WERI-Rb-1 (cell line): ENCODE results near the gene CRYBG1.

Source experiments
- DNase-seq: peaks from one replicate; pipeline ENCODE4 v3.0.0-alpha.2; 2020
- H3K27ac ChIP-seq: fragments of 250-450 bp; sonication (Bioruptor Pico); 2 replicates; pipeline ENCODE4 v1.5.1; 2020; ENCODE audit warnings: mild to moderate bottlenecking, moderate library complexity
- H3K27me3 ChIP-seq: fragments of 250-450 bp; sonication (Bioruptor Pico); 2 replicates; pipeline ENCODE4 v1.5.1; 2021; ENCODE audit warnings: mild to moderate bottlenecking, low read depth, moderate library complexity; ENCODE audit not compliant: insufficient read depth, severe bottlenecking
- H3K36me3 ChIP-seq: fragments of 250-450 bp; sonication (Bioruptor Pico); 2 replicates; pipeline ENCODE4 v1.5.1; 2020; ENCODE audit warnings: mild to moderate bottlenecking, moderate library complexity
- H3K4me3 ChIP-seq: 2 replicates; pipeline ENCODE4 v1.5.1; 2011; ENCODE audit warnings: low read depth, mild to moderate bottlenecking, control low read depth, low read length
- H3K9me3 ChIP-seq: fragments of 250-450 bp; sonication (Bioruptor Pico); 2 replicates; pipeline ENCODE4 v1.5.1; 2021; ENCODE audit warnings: mild to moderate bottlenecking, moderate library complexity; ENCODE audit not compliant: severe bottlenecking
- CTCF ChIP-seq: IDR thresholded peaks from 2 replicates; pipeline ENCODE4 v1.5.1; 2011; ENCODE audit warnings: low read depth, mild to moderate bottlenecking, control low read depth, inconsistent platforms, low read length

The CRYBG1 gene

GRCh38 chr6:106533054-106533453 lies 172.5 kb downstream of the CRYBG1 start:
- TF ChIP-seq CTCF, result no peak
- DNase-seq, result no peak
- Histone ChIP-seq H3K27me3 (no peaks in the 10 kb centered on the region), H3K4me3 (no peak overlapping the region), H3K36me3 (no peaks in the 10 kb centered on the region), H3K27ac (no peak overlapping the region), H3K9me3 (no peaks in the 10 kb centered on the region)

- no peak for DNase-seq
- Histone ChIP-seq H3K4me3 (no peak overlapping the region), H3K27ac (no peak overlapping the region), H3K27me3 (no peaks in the 10 kb centered on the region), H3K36me3 (no peaks in the 10 kb centered on the region), H3K9me3 (no peaks in the 10 kb centered on the region)
- TF ChIP-seq CTCF, result no peak
Measured at GRCh38 chr6:106534004-106534403, 173.5 kb downstream of the CRYBG1 start.

GRCh38 chr6:106534564-106534982 lies 174.1 kb downstream of the CRYBG1 start:
- no peak for DNase-seq
- Histone ChIP-seq H3K4me3 (no peak overlapping the region), H3K27me3 (no peaks in the 10 kb centered on the region), H3K9me3 (no peaks in the 10 kb centered on the region), H3K36me3 (no peaks in the 10 kb centered on the region), H3K27ac (no peak overlapping the region)
- TF ChIP-seq CTCF, result no peak

DNA sequence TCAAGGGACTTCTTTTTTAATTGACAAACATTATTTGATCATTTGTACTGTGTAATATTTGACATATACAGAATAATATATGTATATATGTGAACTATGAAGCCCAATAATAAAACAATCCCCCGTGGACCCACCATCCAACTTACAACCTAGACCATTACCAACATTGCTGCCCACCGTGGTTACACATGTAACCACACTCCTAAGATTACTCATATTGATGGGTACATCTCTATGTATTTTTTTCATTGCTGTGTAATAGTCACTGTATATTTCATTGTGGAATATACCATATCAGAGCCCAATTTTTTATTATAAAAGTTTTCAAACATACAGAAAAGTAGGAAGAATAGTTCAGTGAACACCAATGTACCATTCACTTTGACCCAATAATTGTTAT lies 174.5 kb downstream of the CRYBG1 start:
- Histone ChIP-seq H3K27ac (no peak overlapping the region), H3K36me3 (no peaks in the 10 kb centered on the region)

DNA sequence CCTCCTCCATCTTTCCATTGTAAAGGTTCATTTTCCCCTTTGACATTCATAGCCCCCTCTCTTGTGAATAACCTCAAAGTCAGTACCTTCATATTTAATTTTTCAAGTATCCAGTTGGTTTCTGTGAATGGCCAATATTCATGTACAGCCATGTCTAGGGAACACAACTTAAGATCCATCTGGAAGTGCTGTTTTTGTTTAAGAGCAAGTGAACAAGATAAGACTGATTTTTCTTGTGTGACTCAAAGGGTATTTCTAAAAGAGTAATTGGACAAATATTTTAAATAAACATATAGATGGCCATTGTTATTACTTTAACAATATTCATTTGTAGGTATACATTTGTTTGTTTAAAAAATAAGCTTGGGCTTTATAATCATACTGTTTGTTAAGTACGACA lies 175.8 kb downstream of the CRYBG1 start:
- TF ChIP-seq CTCF, result no peak
- DNase-seq, result no peak
- H3K27ac ChIP-seq, result no peak overlapping the region

More for the DNA sequence above, 174.5 kb downstream of the CRYBG1 start:
- H3K4me3 ChIP-seq, result no peak overlapping the region
- DNase-seq, result no peak
- no peaks in the 10 kb centered on the region for H3K27me3 ChIP-seq
- TF ChIP-seq CTCF, result no peak
- no peaks in the 10 kb centered on the region for H3K9me3 ChIP-seq

GRCh38 chr6:106536851-106537250 lies 176.3 kb downstream of the CRYBG1 start:
- Histone ChIP-seq H3K27me3 (no peaks in the 10 kb centered on the region), H3K27ac (no peak overlapping the region), H3K9me3 (no peaks in the 10 kb centered on the region), H3K36me3 (no peaks in the 10 kb centered on the region), H3K4me3 (no peak overlapping the region)
- DNase-seq, result no peak
- no peak for TF ChIP-seq CTCF

More for the DNA sequence above, 175.8 kb downstream of the CRYBG1 start:
- Histone ChIP-seq H3K36me3 (no peaks in the 10 kb centered on the region), H3K9me3 (no peaks in the 10 kb centered on the region), H3K27me3 (no peaks in the 10 kb centered on the region), H3K4me3 (no peak overlapping the region)
